ENCODE results near the gene CARHSP1.

CARHSP1 gene

DNA sequence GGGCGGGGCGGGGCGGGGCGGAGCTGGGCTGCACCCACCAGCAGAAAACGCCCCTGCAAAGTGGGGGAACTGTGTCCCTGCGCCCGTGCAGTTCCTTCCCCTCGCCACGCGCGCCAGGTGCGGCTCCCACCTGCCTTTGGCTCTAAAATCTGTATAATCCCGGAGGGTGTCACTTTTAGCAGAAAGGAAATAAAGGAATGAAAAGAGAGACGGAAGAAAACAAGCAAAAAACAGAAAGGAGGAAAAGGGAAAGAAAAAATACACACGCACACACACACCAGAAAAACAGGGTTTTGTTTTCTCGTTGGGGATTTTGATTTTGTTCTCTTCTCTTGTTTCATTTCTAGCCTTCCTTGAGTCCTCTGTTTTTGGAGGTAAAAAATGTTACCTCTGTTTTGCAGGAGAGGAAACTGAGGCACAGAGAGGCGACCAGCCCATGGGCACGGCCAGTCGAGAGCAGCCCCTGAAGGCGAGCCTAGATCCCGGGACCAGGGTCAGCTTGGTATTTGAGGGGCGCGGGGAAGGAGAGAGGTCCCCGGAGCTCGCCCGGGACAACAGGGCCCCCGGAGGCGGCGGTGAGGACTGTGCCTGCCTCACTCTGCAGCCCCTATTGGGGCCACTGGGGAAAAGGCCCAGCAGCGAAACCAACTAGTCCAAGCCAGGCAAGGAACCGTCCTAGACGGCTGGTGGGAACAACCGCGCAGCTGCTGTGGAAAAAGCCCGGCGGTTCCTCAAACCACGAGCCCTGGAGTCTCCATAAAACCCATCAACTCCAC, 594 bp upstream of the CARHSP1 start:
- Histone ChIP-seq H3K4me3 (ENCODE audit: low read length in 2 of 2) (peak overlapping the region; percentile 58 to 59), H3K9me3 (ENCODE audit: control insufficient read depth in 2 of 2, low read length in 2 of 2) (no peaks in the 10 kb centered on the region), H3K27me3 (ENCODE audit: control insufficient read depth in 1 of 2, insufficient read depth in 2 of 2, low read length in 2 of 2) (peaks cover 2 to 11% of the 10 kb centered on the region in 2 donors), H3K27ac (ENCODE audit: low read length) (no peak overlapping the region), H3K36me3 (ENCODE audit: control insufficient read depth in 2 of 2, insufficient read depth in 2 of 2, low read length in 2 of 2) (no peaks in the 10 kb centered on the region), H3K4me1 (ENCODE audit: control insufficient read depth, insufficient read depth, low read length) (peaks cover 33% of the 10 kb centered on the region), H3K9ac (ENCODE audit: low read length in 2 of 2) (no peak overlapping the region)

DNA sequence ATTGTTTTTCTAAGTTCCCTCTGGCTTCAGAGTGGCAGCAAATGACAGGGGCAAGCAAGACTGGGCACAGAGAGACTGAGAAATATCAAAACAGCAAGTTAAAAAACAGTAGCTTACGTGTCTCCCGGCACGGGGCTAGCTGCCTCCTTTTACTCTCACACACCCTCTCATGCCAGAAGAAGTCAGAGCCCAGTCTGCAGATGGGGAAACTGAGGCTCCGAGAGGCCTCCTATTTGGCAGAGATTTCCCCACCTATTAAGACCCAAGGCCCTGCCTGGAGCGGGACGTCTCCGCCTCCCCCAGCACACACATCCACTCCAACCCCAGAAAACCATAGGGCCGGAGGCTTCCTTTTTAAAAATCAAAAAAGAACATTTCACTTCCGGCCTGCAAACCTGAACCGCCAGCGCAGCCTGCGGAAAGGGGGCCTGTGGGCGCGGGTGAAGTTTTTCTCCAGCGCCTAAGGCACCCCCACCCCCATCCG, 832 bp downstream of the CARHSP1 start:
- Histone ChIP-seq H3K9me3 (ENCODE audit: control insufficient read depth in 2 of 2, low read length in 2 of 2) (no peaks in the 10 kb centered on the region), H3K4me3 (ENCODE audit: low read length in 2 of 2) (peak overlapping the region; percentile 63 to 81), H3K36me3 (ENCODE audit: control insufficient read depth in 2 of 2, insufficient read depth in 2 of 2, low read length in 2 of 2) (no peaks in the 10 kb centered on the region), H3K27me3 (ENCODE audit: control insufficient read depth in 1 of 2, insufficient read depth in 2 of 2, low read length in 2 of 2) (peaks cover 2 to 11% of the 10 kb centered on the region in 2 donors), H3K4me1 (ENCODE audit: control insufficient read depth, insufficient read depth, low read length) (peaks cover 43% of the 10 kb centered on the region), H3K9ac (ENCODE audit: low read length in 2 of 2) (peak overlapping the region; percentile 39 to 69), H3K27ac (ENCODE audit: low read length) (peak overlapping the region; percentile 24)

DNA sequence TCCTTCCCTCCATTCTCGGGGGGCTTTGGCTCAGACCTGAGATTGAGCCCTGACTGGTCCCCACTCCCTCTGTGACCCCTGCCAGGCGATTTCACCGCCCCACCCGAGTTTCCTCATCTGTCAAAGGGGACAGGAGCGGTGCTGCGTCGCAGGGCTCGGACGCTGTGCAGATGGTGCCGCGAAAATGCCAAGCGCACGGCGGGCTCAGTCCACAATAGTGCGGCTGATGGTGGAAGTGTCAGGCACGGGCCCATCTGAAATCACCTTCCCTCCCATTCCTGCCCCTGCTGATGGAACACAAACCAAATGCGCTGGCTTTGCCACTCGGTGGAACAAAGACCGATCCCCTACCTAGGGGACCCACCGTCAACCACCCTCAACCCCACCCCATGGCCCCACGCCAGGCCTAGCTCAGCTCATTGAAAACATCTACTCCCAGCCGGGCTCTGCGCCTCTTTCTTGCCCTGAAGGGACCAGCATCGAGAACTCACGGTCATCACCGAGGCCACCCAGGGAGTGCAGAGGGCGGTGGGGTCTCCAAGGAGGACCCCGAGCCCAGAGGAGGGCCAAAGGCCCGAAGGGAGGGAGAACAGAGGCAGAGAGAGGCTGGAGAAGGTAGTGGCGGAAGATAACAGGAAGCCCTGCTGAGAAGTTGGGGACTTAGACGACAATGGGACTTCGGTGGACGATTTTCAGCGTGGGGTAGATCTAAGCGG, 1.4 kb downstream of the CARHSP1 start:
- peaks cover 43% of the 10 kb centered on the region for H3K4me1 ChIP-seq (ENCODE audit: control insufficient read depth, insufficient read depth, low read length)
- H3K9me3 ChIP-seq (ENCODE audit: control insufficient read depth in 2 of 2, low read length in 2 of 2): no peaks in the 10 kb centered on the region
- peak overlapping the region; percentile 63 to 81 for H3K4me3 ChIP-seq (ENCODE audit: low read length in 2 of 2)
- H3K36me3 ChIP-seq (ENCODE audit: control insufficient read depth in 2 of 2, insufficient read depth in 2 of 2, low read length in 2 of 2): no peaks in the 10 kb centered on the region
- peaks cover 2 to 11% of the 10 kb centered on the region in 2 donors for H3K27me3 ChIP-seq (ENCODE audit: control insufficient read depth in 1 of 2, insufficient read depth in 2 of 2, low read length in 2 of 2)
- H3K27ac ChIP-seq (ENCODE audit: low read length): peak overlapping the region; percentile 24
- H3K9ac ChIP-seq (ENCODE audit: low read length in 2 of 2): peak overlapping the region; percentile 39 to 69

DNA sequence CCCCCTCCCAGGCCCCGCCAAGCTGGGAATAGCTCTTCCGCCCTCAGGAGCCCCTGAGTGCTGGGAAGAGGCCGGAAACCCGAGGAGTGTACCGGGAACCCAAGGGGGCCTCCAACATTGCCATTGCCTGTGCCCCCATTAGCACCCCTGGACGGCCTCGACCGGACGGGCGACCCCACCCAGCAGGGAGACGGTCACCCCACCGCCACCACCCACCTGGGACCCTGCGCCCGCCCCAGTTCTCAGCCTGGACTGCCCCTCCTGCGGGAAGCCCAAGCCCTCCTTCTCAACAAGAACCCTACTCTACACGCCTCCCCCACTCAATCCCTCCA, 2.0 kb downstream of the CARHSP1 start:
- Histone ChIP-seq H3K4me1 (ENCODE audit: control insufficient read depth, insufficient read depth, low read length) (peaks cover 46% of the 10 kb centered on the region), H3K9me3 (ENCODE audit: control insufficient read depth in 2 of 2, low read length in 2 of 2) (no peaks in the 10 kb centered on the region), H3K27ac (ENCODE audit: low read length) (peak overlapping the region; percentile 6), H3K9ac (ENCODE audit: low read length in 2 of 2) (peak overlapping the region in 1 of 2 donors; percentile 28), H3K27me3 (ENCODE audit: control insufficient read depth in 1 of 2, insufficient read depth in 2 of 2, low read length in 2 of 2) (peaks cover 2 to 11% of the 10 kb centered on the region in 2 donors), H3K36me3 (ENCODE audit: control insufficient read depth in 2 of 2, insufficient read depth in 2 of 2, low read length in 2 of 2) (no peaks in the 10 kb centered on the region), H3K4me3 (ENCODE audit: low read length in 2 of 2) (peak overlapping the region; percentile 63 to 81)

DNA sequence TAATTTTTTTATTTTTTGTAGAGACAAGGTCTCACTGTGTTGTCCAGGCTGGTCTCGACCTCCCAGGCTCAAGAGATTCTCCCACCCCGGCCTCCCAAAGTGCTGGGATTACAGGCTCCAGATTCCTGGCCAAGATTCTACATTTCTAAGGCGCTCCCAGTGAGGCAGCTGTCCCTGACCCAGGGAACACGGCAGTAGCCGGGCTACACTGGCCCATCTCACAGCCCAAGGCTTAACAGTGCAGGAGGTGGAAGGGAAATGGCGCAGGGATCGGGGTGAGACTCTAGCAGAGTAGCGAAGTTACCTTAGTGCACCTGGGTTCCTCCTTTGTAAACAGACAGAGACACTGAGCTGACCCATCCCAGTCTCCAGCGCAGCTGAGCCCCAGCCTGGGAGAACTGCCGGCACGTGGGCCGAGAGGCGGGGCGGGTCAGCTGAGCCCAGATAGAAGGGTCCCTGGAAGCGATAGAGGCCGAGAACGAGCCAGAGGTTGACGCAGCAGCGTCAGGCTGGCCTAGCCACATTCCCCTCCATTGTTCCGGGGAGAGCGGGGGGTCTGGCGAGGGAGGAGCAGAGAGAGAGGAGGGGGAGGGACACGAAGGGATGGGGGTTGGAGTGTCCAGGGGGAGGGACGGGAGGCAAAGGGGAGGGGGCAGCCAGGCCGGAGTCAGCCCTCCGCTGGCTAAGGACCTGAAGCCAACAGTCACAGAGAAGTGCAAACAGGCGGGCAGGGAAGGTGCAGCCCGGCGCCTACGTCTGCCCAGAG, 2.5 kb downstream of the CARHSP1 start:
- H3K27me3 ChIP-seq (ENCODE audit: control insufficient read depth in 1 of 2, insufficient read depth in 2 of 2, low read length in 2 of 2): peaks cover 2 to 11% of the 10 kb centered on the region in 2 donors
- H3K9me3 ChIP-seq (ENCODE audit: control insufficient read depth in 2 of 2, low read length in 2 of 2): no peaks in the 10 kb centered on the region
- H3K4me1 ChIP-seq (ENCODE audit: control insufficient read depth, insufficient read depth, low read length): peaks cover 48% of the 10 kb centered on the region
- no peak overlapping the region for H3K9ac ChIP-seq (ENCODE audit: low read length in 2 of 2)
- H3K27ac ChIP-seq (ENCODE audit: low read length): no peak overlapping the region
- H3K36me3 ChIP-seq (ENCODE audit: control insufficient read depth in 2 of 2, insufficient read depth in 2 of 2, low read length in 2 of 2): no peaks in the 10 kb centered on the region
- H3K4me3 ChIP-seq (ENCODE audit: low read length in 2 of 2): peak overlapping the region in 1 of 2 donors; percentile 81

DNA sequence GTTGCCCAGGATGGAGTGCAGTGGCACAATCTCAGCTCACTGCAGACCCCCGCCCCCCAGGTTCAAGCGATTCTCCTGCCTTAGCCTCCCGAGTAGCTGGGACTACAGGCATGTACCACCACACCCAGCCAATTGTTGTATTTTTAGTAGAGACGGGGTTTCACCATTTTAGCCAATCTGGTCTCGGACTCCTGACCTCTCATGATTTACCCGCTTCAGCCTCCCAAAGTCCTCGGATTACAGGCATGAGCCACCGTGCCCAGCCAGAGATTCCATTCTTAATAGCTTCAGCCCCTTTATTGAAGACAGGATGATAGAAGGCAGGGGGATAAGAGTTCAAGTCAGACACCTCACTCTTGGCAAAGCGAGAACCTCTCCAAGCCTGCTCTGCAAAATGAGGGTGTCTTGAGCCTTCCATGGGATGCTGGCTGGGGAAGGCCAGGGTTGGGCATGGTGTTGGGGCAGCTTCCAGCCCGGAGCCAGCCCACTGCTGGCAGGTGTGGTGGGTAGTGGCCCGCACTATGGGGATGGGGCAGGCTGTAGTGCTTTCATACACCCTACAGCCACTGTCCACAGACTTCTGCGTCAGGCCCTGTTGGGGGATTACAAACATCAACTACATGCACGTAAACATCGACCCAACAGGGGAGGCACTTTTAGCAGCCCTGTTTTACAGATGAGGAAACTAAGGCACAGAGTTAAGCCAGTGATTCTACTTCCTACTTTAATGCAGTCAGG, 3.5 kb downstream of the CARHSP1 start:
- Histone ChIP-seq H3K4me3 (ENCODE audit: low read length in 2 of 2) (no peak overlapping the region), H3K27me3 (ENCODE audit: control insufficient read depth in 1 of 2, insufficient read depth in 2 of 2, low read length in 2 of 2) (peaks cover 2 to 11% of the 10 kb centered on the region in 2 donors), H3K4me1 (ENCODE audit: control insufficient read depth, insufficient read depth, low read length) (peaks cover 51% of the 10 kb centered on the region), H3K36me3 (ENCODE audit: control insufficient read depth in 2 of 2, insufficient read depth in 2 of 2, low read length in 2 of 2) (no peaks in the 10 kb centered on the region), H3K9me3 (ENCODE audit: control insufficient read depth in 2 of 2, low read length in 2 of 2) (no peaks in the 10 kb centered on the region), H3K27ac (ENCODE audit: low read length) (no peak overlapping the region), H3K9ac (ENCODE audit: low read length in 2 of 2) (no peak overlapping the region)

DNA sequence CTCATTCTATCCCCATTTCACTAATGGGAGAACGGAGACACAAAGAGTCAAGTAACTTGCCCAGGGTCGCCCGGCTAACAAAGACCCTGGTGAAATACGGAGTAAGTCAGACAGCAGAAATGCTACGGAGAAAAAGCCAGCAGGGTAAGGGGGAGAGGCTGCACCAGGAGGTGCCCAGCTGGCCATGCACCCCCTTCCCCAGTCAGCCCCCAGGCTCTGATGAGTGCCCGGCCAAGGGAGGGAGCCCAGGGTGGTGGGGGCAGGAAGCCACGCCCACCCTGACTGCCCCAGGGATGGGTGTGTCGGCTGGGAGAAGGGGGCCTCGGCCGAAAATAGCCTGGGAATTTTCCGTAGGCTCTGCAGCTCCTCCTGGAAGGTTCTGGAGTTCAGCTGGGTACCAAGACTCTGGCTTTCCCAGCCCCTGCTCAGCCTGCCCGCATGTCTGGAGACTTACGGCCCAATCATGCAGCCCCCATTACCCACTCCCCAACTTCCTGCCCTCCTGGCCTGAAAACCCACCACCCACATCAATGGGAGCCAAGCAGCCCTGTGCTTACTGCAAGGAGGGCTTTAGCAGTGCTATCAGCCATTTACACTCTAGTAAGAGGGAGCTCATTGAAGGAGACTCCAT, 4.2 kb downstream of the CARHSP1 start:
- no peak overlapping the region for H3K9ac ChIP-seq (ENCODE audit: low read length in 2 of 2)
- H3K27ac ChIP-seq (ENCODE audit: low read length): no peak overlapping the region
- peaks cover 2 to 11% of the 10 kb centered on the region in 2 donors for H3K27me3 ChIP-seq (ENCODE audit: control insufficient read depth in 1 of 2, insufficient read depth in 2 of 2, low read length in 2 of 2)
- H3K36me3 ChIP-seq (ENCODE audit: control insufficient read depth in 2 of 2, insufficient read depth in 2 of 2, low read length in 2 of 2): no peaks in the 10 kb centered on the region
- H3K9me3 ChIP-seq (ENCODE audit: control insufficient read depth in 2 of 2, low read length in 2 of 2): no peaks in the 10 kb centered on the region
- H3K4me1 ChIP-seq (ENCODE audit: control insufficient read depth, insufficient read depth, low read length): peaks cover 56% of the 10 kb centered on the region
- no peak overlapping the region for H3K4me3 ChIP-seq (ENCODE audit: low read length in 2 of 2)

DNA sequence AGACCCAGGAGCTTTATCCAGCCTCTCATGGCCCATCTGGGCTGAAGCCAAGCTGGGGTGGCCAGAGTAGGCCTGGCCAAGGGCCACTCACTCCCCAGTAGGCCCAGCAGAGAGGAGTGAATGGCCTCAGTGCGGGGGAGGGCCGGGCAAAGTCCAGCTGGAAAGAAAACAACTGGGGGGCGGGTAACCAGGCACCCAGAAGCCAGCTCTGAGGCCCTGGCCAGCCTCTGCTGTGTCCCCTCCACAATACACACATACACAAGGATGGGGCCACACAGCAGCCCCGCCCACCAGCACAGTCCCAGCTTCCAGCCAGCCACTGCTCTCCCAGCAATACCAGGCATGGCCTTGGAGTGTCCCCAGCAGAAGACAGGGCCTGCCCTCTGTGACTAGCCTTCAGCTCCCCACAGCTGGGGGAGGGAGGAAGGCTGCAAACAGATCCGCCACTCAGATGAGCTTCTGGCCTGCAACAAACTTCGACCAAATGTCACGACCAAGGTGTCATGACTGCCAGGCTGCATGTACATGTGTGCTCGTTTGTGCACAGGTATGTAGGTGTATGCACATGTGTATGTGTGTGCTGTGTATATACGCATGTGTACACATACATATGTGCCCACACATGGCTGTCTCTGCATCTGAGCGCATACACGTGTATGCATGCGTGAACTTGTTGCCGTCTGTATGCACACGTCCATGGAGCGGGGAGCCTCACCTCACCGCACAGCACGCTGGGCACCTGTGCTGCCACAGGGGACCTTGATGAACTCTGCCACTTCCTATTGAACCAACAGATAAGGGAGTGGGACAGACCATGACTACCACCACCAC, 5.0 kb downstream of the CARHSP1 start:
- no peak overlapping the region for H3K27ac ChIP-seq (ENCODE audit: low read length)
- H3K4me1 ChIP-seq (ENCODE audit: control insufficient read depth, insufficient read depth, low read length): peaks cover 56% of the 10 kb centered on the region
- H3K36me3 ChIP-seq (ENCODE audit: control insufficient read depth in 2 of 2, insufficient read depth in 2 of 2, low read length in 2 of 2): no peaks in the 10 kb centered on the region
- H3K27me3 ChIP-seq (ENCODE audit: control insufficient read depth in 1 of 2, insufficient read depth in 2 of 2, low read length in 2 of 2): peaks cover 2 to 11% of the 10 kb centered on the region in 2 donors
- H3K4me3 ChIP-seq (ENCODE audit: low read length in 2 of 2): no peak overlapping the region
- H3K9ac ChIP-seq (ENCODE audit: low read length in 2 of 2): no peak overlapping the region
- no peaks in the 10 kb centered on the region for H3K9me3 ChIP-seq (ENCODE audit: control insufficient read depth in 2 of 2, low read length in 2 of 2)

DNA sequence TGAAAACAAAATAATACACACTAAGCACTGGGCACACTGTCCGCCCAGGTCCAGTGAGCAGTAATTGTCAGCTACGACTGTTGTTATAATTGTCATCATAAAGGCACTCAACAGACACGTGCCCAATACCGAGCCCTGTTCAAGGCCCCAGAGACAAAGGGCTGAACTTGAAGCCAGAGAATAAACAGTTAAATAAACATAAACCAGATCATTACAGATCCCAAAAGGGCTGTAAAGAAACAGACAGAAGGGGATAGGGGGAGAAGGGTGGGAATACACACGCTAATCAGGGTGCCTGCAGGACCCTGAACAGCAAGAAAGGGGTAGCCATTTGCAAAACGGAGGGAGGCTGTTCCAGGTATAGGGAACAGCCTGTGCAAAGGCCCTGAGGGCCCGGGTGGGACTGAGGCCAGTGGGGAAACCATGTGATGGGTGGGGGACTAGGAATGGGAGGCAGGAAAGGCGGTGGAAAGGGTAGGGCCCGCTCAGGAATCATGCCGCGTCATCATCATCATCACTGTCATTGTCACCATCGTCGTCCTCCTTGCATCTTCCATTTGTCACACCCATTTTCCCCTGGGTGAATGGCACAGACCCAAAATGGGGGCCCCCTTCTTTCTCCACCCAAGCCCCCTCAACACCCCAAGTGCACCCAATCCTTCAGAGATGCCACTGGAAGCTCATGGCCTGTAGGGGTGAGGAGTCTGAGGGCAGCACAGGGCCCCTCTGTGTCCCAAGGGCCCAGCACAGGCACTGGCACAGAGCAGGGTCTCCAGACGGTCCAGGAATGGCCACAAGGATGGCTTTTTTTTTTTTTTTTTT, 6.3 kb downstream of the CARHSP1 start:
- peaks cover 48% of the 10 kb centered on the region for H3K4me1 ChIP-seq (ENCODE audit: control insufficient read depth, insufficient read depth, low read length)
- H3K27me3 ChIP-seq (ENCODE audit: control insufficient read depth in 1 of 2, insufficient read depth in 2 of 2, low read length in 2 of 2): peaks cover 2 to 11% of the 10 kb centered on the region in 2 donors
- no peaks in the 10 kb centered on the region for H3K9me3 ChIP-seq (ENCODE audit: control insufficient read depth in 2 of 2, low read length in 2 of 2)
- no peak overlapping the region for H3K27ac ChIP-seq (ENCODE audit: low read length)
- no peak overlapping the region for H3K4me3 ChIP-seq (ENCODE audit: low read length in 2 of 2)
- peaks cover 0 to 4% of the 10 kb centered on the region in 2 donors for H3K36me3 ChIP-seq (ENCODE audit: control insufficient read depth in 2 of 2, insufficient read depth in 2 of 2, low read length in 2 of 2)
- no peak overlapping the region for H3K9ac ChIP-seq (ENCODE audit: low read length in 2 of 2)

Measured in stomach smooth muscle (tissue), 2 donors.